ENCODE data around the gene FCN1.

GRCh38 chr9:134917431-134918373, at the start of gene FCN1:
- TF ChIP-seq CTCF (IDR thresholded peaks at IDR 0.05; ENCODE audit: control extremely low read depth in 1 of 3, insufficient read depth in 1 of 3, low read depth in 1 of 3, low read length in 3 of 3), result no peak
- TF ChIP-seq ZNF274 (IDR thresholded peaks at IDR 0.05; ENCODE audit: borderline replicate concordance, extremely low read depth, low read length), result no peak
- TF ChIP-seq MAX (IDR thresholded peaks at IDR 0.05), result no peak

Data from H1 (cell line).